Suprapubic skin (tissue), 4 donors: ENCODE data around the gene AFM.

ENCODE experiments used
- POLR2A ChIP-seq, 2 donors: fragments of 450-650 bp; IDR thresholded peaks; one replicate each; pipeline ENCODE4 v1.6.1; 2017; ENCODE audit warnings: antibody characterized with exemption in 2 of 2, mild to moderate bottlenecking in 2 of 2, moderate library complexity in 2 of 2
- POLR2AphosphoS5 ChIP-seq, 3 donors: sonication (generic); formaldehyde crosslinking; IDR thresholded peaks; one replicate each; pipeline ENCODE4 v1.6.1; 2017; ENCODE audit warnings: antibody characterized with exemption in 3 of 3
- TF ChIP-seq, protein P1 (sequence below), 2 donors: fragments of 200-600 bp in 1 of 2; fragments of 450-650 bp in 1 of 2; sonication (generic) in 1 of 2; IDR thresholded peaks; one replicate each; pipeline ENCODE4 v1.5.1; 2016 to 2019; ENCODE audit warnings: antibody characterized with exemption in 2 of 2, mild to moderate bottlenecking in 1 of 2, moderate library complexity in 1 of 2

- TF ChIP-seq, protein P1, sequence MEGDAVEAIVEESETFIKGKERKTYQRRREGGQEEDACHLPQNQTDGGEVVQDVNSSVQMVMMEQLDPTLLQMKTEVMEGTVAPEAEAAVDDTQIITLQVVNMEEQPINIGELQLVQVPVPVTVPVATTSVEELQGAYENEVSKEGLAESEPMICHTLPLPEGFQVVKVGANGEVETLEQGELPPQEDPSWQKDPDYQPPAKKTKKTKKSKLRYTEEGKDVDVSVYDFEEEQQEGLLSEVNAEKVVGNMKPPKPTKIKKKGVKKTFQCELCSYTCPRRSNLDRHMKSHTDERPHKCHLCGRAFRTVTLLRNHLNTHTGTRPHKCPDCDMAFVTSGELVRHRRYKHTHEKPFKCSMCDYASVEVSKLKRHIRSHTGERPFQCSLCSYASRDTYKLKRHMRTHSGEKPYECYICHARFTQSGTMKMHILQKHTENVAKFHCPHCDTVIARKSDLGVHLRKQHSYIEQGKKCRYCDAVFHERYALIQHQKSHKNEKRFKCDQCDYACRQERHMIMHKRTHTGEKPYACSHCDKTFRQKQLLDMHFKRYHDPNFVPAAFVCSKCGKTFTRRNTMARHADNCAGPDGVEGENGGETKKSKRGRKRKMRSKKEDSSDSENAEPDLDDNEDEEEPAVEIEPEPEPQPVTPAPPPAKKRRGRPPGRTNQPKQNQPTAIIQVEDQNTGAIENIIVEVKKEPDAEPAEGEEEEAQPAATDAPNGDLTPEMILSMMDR (IDR thresholded peaks at IDR 0.05): no peak
- TF ChIP-seq POLR2A (IDR thresholded peaks at IDR 0.05) (no peak), POLR2AphosphoS5 (IDR thresholded peaks at IDR 0.05) (no peak)
Observed at GRCh38 chr4:73432169-73433000, 49.2 kb upstream of the AFM start.
